Neural cell (in vitro differentiated cells): ENCODE data around the gene C16orf89. TPM values are rescaled to one million over a fixed set of nuclear protein-coding genes. Genes with fewer than 3 reads are reported as not detected.

ENCODE experiments used
- H2AFZ ChIP-seq: fragments of 200-600, 300-800 bp; sonication (generic), shearing (Covaris generic); 2 replicates; pipeline ENCODE4 v1.6.0; 2014; ENCODE audit warnings: low read depth, mild to moderate bottlenecking, antibody characterized with exemption, low read length, moderate library complexity
- H3F3A ChIP-seq: fragments of 200-600 bp; shearing (Covaris generic); 2 replicates; pipeline ENCODE4 v1.6.1; 2016; ENCODE audit warnings: mild to moderate bottlenecking, moderate library complexity, mixed read lengths, antibody characterized with exemption, low read length; ENCODE audit not compliant: insufficient read depth, poor library complexity, severe bottlenecking
- H3K27ac ChIP-seq: fragments of 200-600, 300-800 bp; sonication (generic), shearing (Covaris generic); 2 replicates; pipeline ENCODE4 v1.5.1; 2014; ENCODE audit warnings: mild to moderate bottlenecking, low read length, moderate library complexity
- H3K27me3 ChIP-seq: fragments of 300-800, 200-600 bp; sonication (generic), shearing (Covaris generic); 2 replicates; pipeline ENCODE4 v1.6.0; 2014; ENCODE audit warnings: mild to moderate bottlenecking, low read depth, low read length, moderate library complexity; ENCODE audit not compliant: insufficient read depth
- H3K36me3 ChIP-seq: fragments of 300-800, 200-600 bp; sonication (generic), shearing (Covaris generic); 2 replicates; pipeline ENCODE4 v1.5.1; 2014; ENCODE audit warnings: mild to moderate bottlenecking, antibody characterized with exemption, low read length, moderate library complexity; ENCODE audit not compliant: insufficient read depth
- H3K4me2 ChIP-seq: fragments of 300-800, 200-600 bp; sonication (generic), shearing (Covaris generic); 2 replicates; pipeline ENCODE4 v1.6.0; 2014; ENCODE audit warnings: mild to moderate bottlenecking, low read length
- H3K4me3 ChIP-seq: fragments of 300-800, 200-600 bp; sonication (generic), shearing (Covaris generic); 2 replicates; pipeline ENCODE4 v1.5.1; 2014; ENCODE audit warnings: mild to moderate bottlenecking, low read length, moderate library complexity
- H3K79me2 ChIP-seq: fragments of 200-600 bp; shearing (Covaris generic); replicated peaks from 2 replicates; pipeline ENCODE4 v1.6.0; 2014; ENCODE audit warnings: mild to moderate bottlenecking, low read length, moderate library complexity; ENCODE audit not compliant: insufficient read depth
- H3K9ac ChIP-seq: fragments of 300-800, 200-600 bp; sonication (generic), shearing (Covaris generic); 2 replicates; pipeline ENCODE4 v1.6.1; 2016; ENCODE audit warnings: mild to moderate bottlenecking, low read length, mixed read lengths
- H3K9me2 ChIP-seq: fragments of 200-600 bp; shearing (Covaris generic); 2 replicates; pipeline ENCODE4 v1.6.1; 2016; ENCODE audit warnings: mild to moderate bottlenecking, low read length, mixed read lengths; ENCODE audit not compliant: insufficient read depth
- H3K9me3 ChIP-seq: fragments of 200-600, 300-800 bp; sonication (generic), shearing (Covaris generic); 2 replicates; pipeline ENCODE4 v1.6.1; 2016; ENCODE audit warnings: mild to moderate bottlenecking, mixed run types, low read length, moderate library complexity, mixed read lengths
- H4K20me1 ChIP-seq: fragments of 200-600 bp; shearing (Covaris generic); 2 replicates; pipeline ENCODE4 v1.6.1; 2016; ENCODE audit warnings: mild to moderate bottlenecking, mixed run types; ENCODE audit not compliant: insufficient read depth
- CTCF ChIP-seq: fragments of 450-650 bp; IDR thresholded peaks from 2 replicates; pipeline ENCODE4 v1.5.1; 2014; ENCODE audit warnings: antibody characterized with exemption, mild to moderate bottlenecking, moderate library complexity; ENCODE audit not compliant: poor library complexity, severe bottlenecking
- EP300 ChIP-seq: fragments of 450-650 bp; conservative IDR thresholded peaks from 2 replicates; pipeline ENCODE4 v1.6.1; 2014; ENCODE audit warnings: antibody characterized with exemption, mild to moderate bottlenecking, moderate library complexity; ENCODE audit not compliant: poor library complexity, severe bottlenecking
- EZH2 ChIP-seq: fragments of 200-600, 300-800 bp; shearing (Covaris generic), sonication (generic); IDR thresholded peaks from 2 replicates; pipeline ENCODE4 v1.6.1; 2014; ENCODE audit warnings: antibody characterized with exemption, low read length, borderline replicate concordance, mild to moderate bottlenecking; ENCODE audit not compliant: insufficient read depth, poor library complexity, severe bottlenecking
- MXI1 ChIP-seq: fragments of 450-650 bp; conservative IDR thresholded peaks from 2 replicates; pipeline ENCODE4 v1.6.1; 2014; ENCODE audit warnings: antibody characterized with exemption, mild to moderate bottlenecking; ENCODE audit not compliant: poor library complexity, severe bottlenecking
- POLR2AphosphoS5 ChIP-seq: IDR thresholded peaks from 2 replicates; pipeline ENCODE4 v1.6.1; 2012
- RAD21 ChIP-seq: fragments of 450-650 bp; conservative IDR thresholded peaks from 2 replicates; pipeline ENCODE4 v1.6.1; 2014; ENCODE audit warnings: antibody characterized with exemption, mild to moderate bottlenecking, moderate library complexity
- REST ChIP-seq: IDR thresholded peaks from 2 replicates; pipeline ENCODE4 v1.6.1; 2012; ENCODE audit warnings: borderline replicate concordance
- SMC3 ChIP-seq: fragments of 450-650 bp; conservative IDR thresholded peaks from 2 replicates; pipeline ENCODE4 v1.6.1; 2014; ENCODE audit warnings: antibody characterized with exemption, mild to moderate bottlenecking, moderate library complexity; ENCODE audit not compliant: poor library complexity
- TAF1 ChIP-seq: IDR thresholded peaks from 2 replicates; pipeline ENCODE4 v1.6.1; 2012; ENCODE audit warnings: low read depth
- polyA plus RNA-seq: library from polyadenylated mRNA; depleted of rRNA; stranded (reverse); fragments of >200 nt; gene quantifications from 2 replicates; pipeline ENCODE4 v1.2.3, GENCODE V29; 2014

Gene C16orf89
- polyA plus RNA-seq, 1 donor from 2014 or later = not detected

- H2AFZ ChIP-seq = no peak overlapping the region
- no peaks in the 10 kb centered on the region for H3K9me2 ChIP-seq
- H3K4me2 ChIP-seq = no peak overlapping the region
- no peak overlapping the region for H3K27ac ChIP-seq
- H3K79me2 ChIP-seq = no peaks in the 10 kb centered on the region
- no peak for TF ChIP-seq POLR2AphosphoS5
- TF ChIP-seq TAF1 = no peak
- TF ChIP-seq SMC3 = no peak
- no peaks in the 10 kb centered on the region for H3K27me3 ChIP-seq
- no peaks in the 10 kb centered on the region for H3F3A ChIP-seq
- H3K4me3 ChIP-seq = no peak overlapping the region
- no peaks in the 10 kb centered on the region for H4K20me1 ChIP-seq
- H3K9ac ChIP-seq = no peak overlapping the region
- no peaks in the 10 kb centered on the region for H3K36me3 ChIP-seq
- no peaks in the 10 kb centered on the region for H3K9me3 ChIP-seq
Measured at GRCh38 chr16:5058476-5058875, 7.3 kb downstream of the C16orf89 start.

- H3K9ac ChIP-seq = no peak overlapping the region
- no peaks in the 10 kb centered on the region for H3K79me2 ChIP-seq
- no peak for TF ChIP-seq MXI1
- TF ChIP-seq POLR2AphosphoS5 = no peak
- TF ChIP-seq TAF1 = no peak
- no peak for TF ChIP-seq EP300
- no peak for TF ChIP-seq REST
- TF ChIP-seq RAD21 = no peak
- TF ChIP-seq SMC3 = no peak
- TF ChIP-seq CTCF = no peak
- TF ChIP-seq EZH2 = no peak
- H3F3A ChIP-seq = no peaks in the 10 kb centered on the region
- no peaks in the 10 kb centered on the region for H4K20me1 ChIP-seq
- no peaks in the 10 kb centered on the region for H3K36me3 ChIP-seq
- H3K9me3 ChIP-seq = no peaks in the 10 kb centered on the region
- no peak overlapping the region for H3K4me3 ChIP-seq
- H2AFZ ChIP-seq = no peak overlapping the region
- H3K9me2 ChIP-seq = no peaks in the 10 kb centered on the region
- H3K4me2 ChIP-seq = no peak overlapping the region
- no peaks in the 10 kb centered on the region for H3K27me3 ChIP-seq
- H3K27ac ChIP-seq = no peak overlapping the region
Measured at GRCh38 chr16:5056352-5056751, 9.4 kb downstream of the C16orf89 start.
